Testis (tissue), 3 donors: ENCODE data around the gene DCTN3. TPM values are rescaled to one million over a fixed set of nuclear protein-coding genes. Genes with fewer than 3 reads are reported as not detected.

Experiments
- DNase-seq: peaks from one replicate; pipeline ENCODE4 v3.0.0-alpha.2; 2019
- H3K27ac ChIP-seq, 2 donors: fragments of 200-600 bp; sonication (generic); one replicate each; pipeline ENCODE4 v1.5.1; 2019
- H3K27me3 ChIP-seq: fragments of 200-600 bp; sonication (generic); one replicate; pipeline ENCODE4 v1.5.1; 2019
- H3K36me3 ChIP-seq: fragments of 200-600 bp; sonication (generic); one replicate; pipeline ENCODE4 v1.5.1; 2017; ENCODE audit warnings: low read depth; ENCODE audit errors: missing control alignments
- H3K4me1 ChIP-seq: fragments of 200-600 bp; sonication (generic); one replicate; pipeline ENCODE4 v1.5.1; 2019
- H3K4me3 ChIP-seq, 2 donors: fragments of 200-600 bp; sonication (generic); one replicate each; pipeline ENCODE4 v1.5.1; 2017 to 2019
- H3K9me3 ChIP-seq: fragments of 200-600 bp; sonication (generic); one replicate; pipeline ENCODE4 v1.5.1; 2017
- CTCF ChIP-seq, 3 experiments: fragments of 450-650 bp in 2 of 3; fragments of 200-600 bp in 1 of 3; sonication (generic) in 1 of 3; IDR thresholded peaks; one replicate each; pipeline ENCODE4 v1.5.1; 2016 to 2019; ENCODE audit warnings: antibody characterized with exemption in 3 of 3, mild to moderate bottlenecking in 2 of 3, moderate library complexity in 1 of 3
- POLR2A ChIP-seq: fragments of 450-650 bp; IDR thresholded peaks from one replicate; pipeline ENCODE4 v1.6.1; 2017; ENCODE audit warnings: antibody characterized with exemption, mild to moderate bottlenecking, moderate library complexity
- WGBS, 2 donors: methylation state at CpG; one replicate each; pipeline ENCODE4 v1.1.5; 2018; 5-methylcytosine and 5-hydroxymethylcytosine counted together
- intact Hi-C: fragments of 100-400 bp; cut with DNase I; formaldehyde crosslinking; loops from one replicate; pipeline ENCODE4 v1.15.1; 2023; ENCODE audit warnings: low total_unique reads
- polyA plus RNA-seq: library from polyadenylated mRNA; stranded (reverse); fragments of 350-450 nt; fragmentation: Illumina TruSeq; extraction: RNeasy Lipid Tissue Mini Kit (QIAGEN cat#74804); gene quantifications from one replicate; pipeline ENCODE4 v1.2.3, GENCODE V29; 2014; ENCODE audit warnings: low read depth, low replicate concordance; ENCODE audit not compliant: insufficient read depth
- total RNA-seq, 2 donors: library from RNA; depleted of rRNA; stranded (reverse); fragments of >200 nt; gene quantifications; one replicate each; pipeline ENCODE4 v1.2.3, GENCODE V29; 2016

Gene DCTN3
- total and polyA plus RNA-seq, 3 donors from 2014 or later: 55.1 to 82.9 (median 78.5) TPM

DNA sequence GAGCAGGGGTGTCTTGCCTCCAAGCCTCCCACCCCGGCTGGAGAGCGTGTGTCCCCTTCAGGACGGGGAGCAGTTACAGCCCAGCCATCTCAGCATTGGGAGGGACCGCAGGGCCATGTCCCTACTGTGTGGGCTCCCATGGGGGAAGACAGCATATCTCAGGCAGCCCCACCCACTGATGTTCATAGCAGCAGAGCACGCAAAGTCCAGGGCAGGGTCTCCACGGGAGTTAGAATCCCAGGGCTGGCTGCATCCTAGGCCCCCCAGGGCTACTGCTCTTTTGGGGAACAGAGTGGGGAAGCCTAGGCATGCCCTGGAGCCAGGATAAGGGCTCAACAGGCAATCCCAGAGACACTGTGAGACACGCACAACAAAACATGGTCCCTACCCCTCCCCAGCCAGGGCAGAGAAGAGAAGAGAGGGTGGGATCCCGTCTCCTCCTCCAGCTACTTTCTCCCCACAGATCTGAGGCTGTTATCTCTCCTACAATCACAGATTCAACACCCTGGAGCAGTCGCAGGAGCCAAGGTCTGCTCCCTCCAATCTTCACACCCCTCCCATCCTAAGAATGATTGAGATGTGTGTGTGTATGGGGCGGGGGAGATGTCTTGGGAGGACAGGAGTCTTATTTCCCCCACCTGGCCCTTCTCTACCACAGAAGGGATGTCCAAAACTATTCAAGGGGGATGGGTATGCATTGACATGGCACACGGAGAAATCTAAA is 34.2 kb downstream of the DCTN3 start:
- no peak overlapping the region for H3K4me3 ChIP-seq
- H3K27me3 ChIP-seq: no peaks in the 10 kb centered on the region
- no peaks in the 10 kb centered on the region for H3K36me3 ChIP-seq
- H3K9me3 ChIP-seq: no peaks in the 10 kb centered on the region
- no peak for DNase-seq
- TF ChIP-seq CTCF (IDR thresholded peaks at IDR 0.05) (no peak), POLR2A (no peak)
- H3K4me1 ChIP-seq: peaks cover 5% of the 10 kb centered on the region
- H3K27ac ChIP-seq: no peak overlapping the region
- intact Hi-C loops: no loop called here
- 77 to 85% methylated on average over 5 to 10 of the region's 11 CpGs for WGBS, 2 donors

DNA sequence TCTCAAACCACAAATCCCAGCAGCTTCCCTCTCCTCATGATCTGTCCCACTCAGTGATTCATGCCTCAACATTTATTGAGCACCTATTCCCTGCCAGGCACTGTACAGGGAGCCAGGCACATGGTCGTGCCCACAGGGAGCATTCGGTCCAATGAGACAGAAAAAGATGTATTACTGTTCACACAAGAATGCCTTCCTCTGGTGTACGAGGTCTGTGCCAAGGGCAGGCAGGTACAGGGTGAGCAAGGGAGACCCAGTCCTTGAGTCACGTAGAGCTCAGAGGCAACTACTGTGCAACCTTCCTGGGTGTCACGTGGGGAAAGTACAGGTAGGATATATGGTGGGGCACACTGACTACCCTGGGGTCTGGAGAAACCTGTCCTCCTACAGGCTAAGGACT is 35.3 kb downstream of the DCTN3 start:
- WGBS, 2 donors: 77 to 96% methylated on average over 4 to 5 of the region's 5 CpGs

GRCh38 chr9:34582787-34583186 is 37.5 kb downstream of the DCTN3 start:
- Histone ChIP-seq H3K4me1 (no peaks in the 10 kb centered on the region), H3K4me3 (no peak overlapping the region), H3K9me3 (no peaks in the 10 kb centered on the region), H3K27me3 (no peaks in the 10 kb centered on the region), H3K36me3 (no peaks in the 10 kb centered on the region), H3K27ac (no peak overlapping the region)
- WGBS, 2 donors: 77% methylated on average over 5 of the region's 5 CpGs
- TF ChIP-seq CTCF (IDR thresholded peaks at IDR 0.05): no peak
- TF ChIP-seq POLR2A: no peak
- no peak for DNase-seq
- intact Hi-C loops: no loop called here

More for the DNA sequence above, 35.3 kb downstream of the DCTN3 start:
- Histone ChIP-seq H3K36me3 (no peaks in the 10 kb centered on the region), H3K4me3 (no peak overlapping the region), H3K27me3 (no peaks in the 10 kb centered on the region), H3K27ac (no peak overlapping the region), H3K4me1 (no peaks in the 10 kb centered on the region), H3K9me3 (no peaks in the 10 kb centered on the region)
- intact Hi-C loops: no loop called here
- no peak for DNase-seq
- no peak for TF ChIP-seq POLR2A

DNA sequence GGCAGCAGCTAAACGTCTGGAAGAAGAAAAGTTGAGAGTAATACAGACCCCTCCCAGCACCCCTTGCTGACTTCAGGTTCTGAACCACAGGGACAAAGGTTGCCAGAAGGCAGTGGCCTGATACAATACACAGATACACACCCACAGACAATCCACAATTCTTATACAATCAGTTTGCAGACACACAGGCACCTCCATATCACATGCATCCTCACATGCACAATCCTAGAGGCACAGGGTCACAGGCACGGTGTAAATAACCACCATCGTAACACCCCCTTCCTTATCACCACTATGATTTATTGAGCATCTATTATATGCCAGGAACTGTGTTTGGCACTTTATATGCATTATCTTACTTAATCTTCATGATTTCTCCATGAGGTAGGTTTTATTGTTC is 39.0 kb downstream of the DCTN3 start:
- no peaks in the 10 kb centered on the region for H3K9me3 ChIP-seq
- peaks cover 9% of the 10 kb centered on the region for H3K4me1 ChIP-seq
- intact Hi-C loops: no loop called here
- H3K27me3 ChIP-seq: no peaks in the 10 kb centered on the region
- H3K27ac ChIP-seq: no peak overlapping the region
- no peaks in the 10 kb centered on the region for H3K36me3 ChIP-seq
- no peak for DNase-seq
- TF ChIP-seq POLR2A (no peak), CTCF (IDR thresholded peaks at IDR 0.05) (no peak)
- WGBS, 2 donors: 77 to 82% methylated on average over 3 of the region's 3 CpGs
- H3K4me3 ChIP-seq: no peak overlapping the region

DNA sequence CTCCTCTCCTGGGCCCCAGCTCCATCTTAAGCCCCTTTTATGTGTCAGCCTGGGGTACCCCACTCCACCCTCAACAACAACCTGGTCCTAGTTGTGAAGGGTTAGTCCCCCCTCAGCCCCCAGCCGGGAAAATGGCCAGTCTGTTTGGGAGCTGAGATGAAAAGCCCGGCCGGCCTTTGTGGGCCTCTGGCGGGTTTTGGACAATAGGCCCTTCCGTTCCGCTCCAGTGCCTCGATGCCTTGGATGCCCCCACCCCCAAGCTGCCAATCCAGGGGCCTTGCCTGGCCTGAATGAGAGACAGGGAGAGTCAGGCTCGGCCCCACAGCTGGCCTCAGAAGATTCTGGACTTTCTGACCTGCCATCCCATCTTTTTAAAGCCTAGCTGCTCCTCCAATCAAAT is 39.9 kb downstream of the DCTN3 start:
- Histone ChIP-seq H3K9me3 (no peaks in the 10 kb centered on the region), H3K36me3 (no peaks in the 10 kb centered on the region), H3K4me3 (no peak overlapping the region), H3K27me3 (no peaks in the 10 kb centered on the region), H3K27ac (no peak overlapping the region), H3K4me1 (peaks cover 9% of the 10 kb centered on the region)
- no peak for DNase-seq
- TF ChIP-seq CTCF (IDR thresholded peaks at IDR 0.05) (no peak), POLR2A (no peak)
- intact Hi-C loops: no loop called here
- 79 to 81% methylated on average over 8 of the region's 8 CpGs for WGBS, 2 donors
